Karpas-422 (cell line): ENCODE measurements around the gene CNOT4. TPM values are rescaled to one million over a fixed set of nuclear protein-coding genes. Genes with fewer than 3 reads are reported as not detected.
"Not testable (repeated sequence)": the region's sequence is repeated elsewhere in the genome, so short reads cannot be mapped to it uniquely, and the experiment has no call there.

Experiments
- DNase-seq: peaks from one replicate; pipeline ENCODE4 v3.0.0-alpha.2; 2015
- H2AFZ ChIP-seq: fragments of 200-600 bp; sonication (generic); 2 replicates; pipeline ENCODE4 v1.6.1; 2014; ENCODE audit warnings: antibody characterized with exemption, low read length, mixed read lengths
- H3K27ac ChIP-seq: fragments of 200-600 bp; sonication (generic); 2 replicates; pipeline ENCODE4 v1.5.1; 2014; ENCODE audit warnings: mild to moderate bottlenecking, low read length, moderate library complexity
- H3K27me3 ChIP-seq: fragments of 200-600 bp; sonication (generic); 2 replicates; pipeline ENCODE4 v1.6.1; 2014; ENCODE audit warnings: low read length, mixed read lengths
- H3K36me3 ChIP-seq: fragments of 200-600 bp; sonication (generic); 2 replicates; pipeline ENCODE4 v1.6.1; 2014; ENCODE audit warnings: low read length, mixed read lengths; ENCODE audit not compliant: insufficient read depth
- H3K4me1 ChIP-seq: fragments of 200-600 bp; sonication (generic); 2 replicates; pipeline ENCODE4 v1.6.1; 2014; ENCODE audit warnings: mild to moderate bottlenecking, low read length, mixed read lengths
- H3K4me2 ChIP-seq: fragments of 200-600 bp; sonication (generic); 2 replicates; pipeline ENCODE4 v1.6.1; 2014; ENCODE audit warnings: low read length, low read depth, mild to moderate bottlenecking; ENCODE audit not compliant: poor library complexity, severe bottlenecking
- H3K4me3 ChIP-seq: fragments of 200-600 bp; sonication (generic); 2 replicates; pipeline ENCODE4 v1.5.1; 2014; ENCODE audit warnings: mild to moderate bottlenecking, antibody characterized with exemption, low read length, mixed read lengths
- H3K79me2 ChIP-seq: fragments of 200-600 bp; sonication (generic); 2 replicates; pipeline ENCODE4 v1.6.1; 2014; ENCODE audit warnings: mild to moderate bottlenecking, low read length, mixed read lengths
- H3K9ac ChIP-seq: fragments of 200-600 bp; sonication (generic); 2 replicates; pipeline ENCODE4 v1.6.0; 2014; ENCODE audit warnings: low read length
- H3K9me2 ChIP-seq: fragments of 200-600 bp; sonication (generic), shearing (Covaris generic); replicated peaks from 2 replicates; pipeline ENCODE4 v1.6.0; 2014; ENCODE audit warnings: mild to moderate bottlenecking, low read length, moderate library complexity; ENCODE audit not compliant: insufficient read depth
- H3K9me3 ChIP-seq: fragments of 300-700, 200-600 bp; sonication (generic); 2 replicates; pipeline ENCODE4 v1.6.1; 2014; ENCODE audit warnings: low read length, mixed read lengths
- H4K20me1 ChIP-seq: fragments of 200-600 bp; sonication (generic); 2 replicates; pipeline ENCODE4 v1.6.1; 2014; ENCODE audit warnings: mild to moderate bottlenecking, antibody characterized with exemption, low read length, low read depth; ENCODE audit not compliant: insufficient read depth
- total RNA-seq: library from RNA; depleted of rRNA; stranded (reverse); fragments of >200 nt; shearing (Covaris generic); gene quantifications from 2 replicates; pipeline ENCODE4 v1.2.3, GENCODE V29; 2014; ENCODE audit warnings: low replicate concordance

The CNOT4 gene
- total RNA-seq, 1 experiment from 2014 or later = 25.9 TPM

DNA sequence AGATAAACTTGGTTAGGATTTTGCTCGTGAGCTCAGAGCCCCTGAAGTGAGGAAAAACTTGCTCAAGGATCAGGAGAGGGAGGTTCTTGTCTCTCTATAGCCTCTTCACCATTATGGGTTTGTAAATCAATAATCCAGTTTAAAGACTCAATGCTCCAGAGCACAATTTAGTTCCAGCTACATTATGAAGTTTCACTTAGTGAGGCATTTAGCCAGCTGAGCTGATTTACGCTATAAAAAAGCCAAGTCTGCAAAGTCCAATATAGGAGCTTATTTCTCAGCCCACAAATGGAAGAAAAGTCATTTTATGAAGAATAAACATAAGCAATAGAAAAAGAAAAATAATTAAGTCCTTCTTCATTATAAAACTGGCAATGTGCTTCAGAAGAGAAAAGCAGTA is 145.7 kb downstream of the CNOT4 start:
- H3K4me3 ChIP-seq = no peak overlapping the region
- H3K4me1 ChIP-seq = no peaks in the 10 kb centered on the region
- no peak overlapping the region for H2AFZ ChIP-seq
- no peak overlapping the region for H3K4me2 ChIP-seq
- no peak overlapping the region for H3K27ac ChIP-seq
- no peak for DNase-seq
- 0 out of 2 replicates have a peak, but pooled peaks cover 3% of the 10 kb centered on the region for H3K79me2 ChIP-seq
- H3K9ac ChIP-seq = no peak overlapping the region
- no peaks in the 10 kb centered on the region for H3K9me2 ChIP-seq
- peaks cover 24% of the 10 kb centered on the region for H3K36me3 ChIP-seq
- H3K9me3 ChIP-seq = no peaks in the 10 kb centered on the region
- no peaks in the 10 kb centered on the region for H3K27me3 ChIP-seq
- no peaks in the 10 kb centered on the region for H4K20me1 ChIP-seq

DNA sequence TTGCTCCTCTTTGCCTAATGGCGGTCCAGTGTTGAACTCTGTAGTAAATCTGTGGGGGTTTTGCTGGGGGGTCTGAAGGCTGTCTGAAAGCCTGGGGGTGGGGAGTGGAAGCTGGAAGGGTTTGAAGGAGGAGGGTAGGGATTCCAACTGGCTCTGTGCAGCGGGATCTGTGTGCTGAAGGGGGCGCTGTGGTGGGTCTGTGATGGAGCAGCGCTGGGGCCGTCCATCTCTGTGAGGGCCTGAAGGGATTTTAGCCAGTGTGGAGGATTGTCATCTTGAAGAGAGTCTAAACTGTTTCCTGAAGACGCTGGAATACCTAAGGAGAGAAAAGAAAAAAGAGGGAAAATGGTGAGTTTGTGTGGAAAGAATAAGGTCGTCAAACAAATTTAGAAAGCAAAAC is 147.0 kb downstream of the CNOT4 start:
- DNase-seq = no peak
- no peaks in the 10 kb centered on the region for H3K79me2 ChIP-seq
- no peak overlapping the region for H3K27ac ChIP-seq
- H3K27me3 ChIP-seq = no peaks in the 10 kb centered on the region
- no peak overlapping the region for H2AFZ ChIP-seq
- no peak overlapping the region for H3K4me2 ChIP-seq
- H3K9me2 ChIP-seq = no peaks in the 10 kb centered on the region
- no peak overlapping the region for H3K9ac ChIP-seq
- H3K9me3 ChIP-seq = no peaks in the 10 kb centered on the region
- no peaks in the 10 kb centered on the region; the same call in 1 of the 2 replicates for H4K20me1 ChIP-seq
- H3K4me1 ChIP-seq = peaks cover 7% of the 10 kb centered on the region
- H3K36me3 ChIP-seq = peaks cover 24% of the 10 kb centered on the region
- H3K4me3 ChIP-seq = no peak overlapping the region

DNA sequence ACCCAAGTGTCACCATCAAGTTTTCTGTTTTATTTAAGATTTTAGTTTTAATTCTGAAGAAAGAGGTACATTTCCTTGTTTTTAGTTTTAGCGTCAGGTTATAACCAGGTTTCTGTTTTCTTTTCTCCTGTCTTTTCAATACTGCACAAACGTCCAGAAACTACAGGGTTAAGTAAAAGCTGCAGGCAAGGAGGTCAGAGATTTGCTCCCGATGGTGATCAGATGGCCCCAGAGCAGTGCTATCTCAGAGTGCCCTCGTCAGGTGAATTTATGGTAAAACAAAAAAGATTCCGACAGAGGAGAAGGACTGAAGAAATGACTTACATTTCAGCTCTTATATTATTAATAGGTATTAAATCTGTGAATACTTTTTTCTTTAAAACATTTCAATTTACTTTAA is 148.1 kb downstream of the CNOT4 start:
- H3K9me2 ChIP-seq = no peaks in the 10 kb centered on the region
- H3K9me3 ChIP-seq = no peaks in the 10 kb centered on the region
- H3K79me2 ChIP-seq = no peaks in the 10 kb centered on the region
- H3K4me2 ChIP-seq = no peak overlapping the region
- H3K9ac ChIP-seq = no peak overlapping the region
- H3K36me3 ChIP-seq = peaks cover 24% of the 10 kb centered on the region
- no peaks in the 10 kb centered on the region for H3K27me3 ChIP-seq
- H3K4me1 ChIP-seq = peaks cover 18% of the 10 kb centered on the region
- no peak overlapping the region for H3K27ac ChIP-seq
- no peak for DNase-seq
- no peak overlapping the region for H3K4me3 ChIP-seq
- no peaks in the 10 kb centered on the region; the same call in 1 of the 2 replicates for H4K20me1 ChIP-seq
- H2AFZ ChIP-seq = no peak overlapping the region

DNA sequence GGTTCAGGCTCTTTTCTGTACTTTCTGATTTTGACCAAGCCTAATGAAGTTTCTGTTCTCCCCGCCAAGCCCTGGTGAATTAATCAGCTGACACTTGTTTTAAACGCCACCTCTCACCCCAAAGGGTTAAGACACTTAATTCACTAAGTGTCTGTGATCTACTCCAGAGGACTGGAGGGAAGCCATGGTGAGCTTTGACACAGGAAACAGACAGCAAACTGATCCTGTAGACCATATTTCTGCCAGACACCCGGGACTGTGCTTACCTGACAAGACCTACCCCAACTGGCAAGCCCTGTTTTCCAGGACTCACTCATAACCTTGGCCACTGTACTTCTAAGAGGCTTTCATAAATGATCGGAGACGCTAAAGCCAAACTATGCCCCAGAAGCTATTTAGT is 150.3 kb downstream of the CNOT4 start:
- H3K36me3 ChIP-seq = peaks cover 24% of the 10 kb centered on the region
- no peak overlapping the region for H2AFZ ChIP-seq
- no peak overlapping the region for H3K9ac ChIP-seq
- no peak overlapping the region for H3K4me2 ChIP-seq
- no peaks in the 10 kb centered on the region for H3K9me2 ChIP-seq
- no peaks in the 10 kb centered on the region; the same call in 1 of the 2 replicates for H4K20me1 ChIP-seq
- no peaks in the 10 kb centered on the region for H3K79me2 ChIP-seq
- no peak overlapping the region for H3K4me3 ChIP-seq
- DNase-seq = no peak
- peaks cover 20% of the 10 kb centered on the region for H3K4me1 ChIP-seq
- H3K27me3 ChIP-seq = no peaks in the 10 kb centered on the region
- no peaks in the 10 kb centered on the region for H3K9me3 ChIP-seq
- no peak overlapping the region for H3K27ac ChIP-seq

DNA sequence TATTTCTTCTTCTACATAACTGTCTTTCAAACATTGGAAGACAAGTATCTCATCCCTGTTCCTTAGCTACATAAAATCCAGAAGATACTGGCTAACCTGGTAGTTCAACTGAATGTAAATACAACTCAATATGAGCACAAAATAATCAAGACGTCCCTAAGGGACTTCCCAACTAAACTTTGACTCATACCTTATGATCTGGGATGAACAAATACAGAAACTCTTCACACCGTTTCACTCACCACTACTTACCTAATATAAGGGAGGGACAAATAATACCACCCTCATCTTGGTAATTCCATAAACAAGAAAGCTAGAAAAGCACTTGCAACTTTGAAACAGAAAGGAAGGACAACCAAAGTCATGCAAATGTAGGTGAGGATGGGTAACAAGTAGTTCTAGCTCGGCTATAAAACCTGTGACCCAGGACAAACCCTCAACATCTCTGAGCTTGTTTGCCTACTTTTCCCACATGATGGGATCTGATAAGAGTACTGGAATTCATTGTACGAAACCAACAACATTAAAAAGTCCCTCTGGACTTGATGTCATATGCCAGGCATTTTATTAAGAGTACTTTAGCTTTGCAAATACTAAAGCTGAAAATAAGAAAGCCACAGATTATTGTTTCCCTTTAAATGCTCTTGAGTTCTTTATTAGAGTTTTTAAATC is 154.4 kb downstream of the CNOT4 start:
- peaks cover 20% of the 10 kb centered on the region for H3K4me1 ChIP-seq
- H3K4me2 ChIP-seq = no peak overlapping the region
- H3K27me3 ChIP-seq = no peaks in the 10 kb centered on the region
- no peak for DNase-seq
- H3K27ac ChIP-seq = no peak overlapping the region
- H3K79me2 ChIP-seq = no peaks in the 10 kb centered on the region
- no peaks in the 10 kb centered on the region for H3K36me3 ChIP-seq
- no peaks in the 10 kb centered on the region for H3K9me3 ChIP-seq
- H3K4me3 ChIP-seq = no peak overlapping the region
- no peak overlapping the region for H3K9ac ChIP-seq
- H2AFZ ChIP-seq = no peak overlapping the region
- H4K20me1 ChIP-seq = no peaks in the 10 kb centered on the region; the same call in 1 of the 2 replicates
- H3K9me2 ChIP-seq = no peaks in the 10 kb centered on the region

DNA sequence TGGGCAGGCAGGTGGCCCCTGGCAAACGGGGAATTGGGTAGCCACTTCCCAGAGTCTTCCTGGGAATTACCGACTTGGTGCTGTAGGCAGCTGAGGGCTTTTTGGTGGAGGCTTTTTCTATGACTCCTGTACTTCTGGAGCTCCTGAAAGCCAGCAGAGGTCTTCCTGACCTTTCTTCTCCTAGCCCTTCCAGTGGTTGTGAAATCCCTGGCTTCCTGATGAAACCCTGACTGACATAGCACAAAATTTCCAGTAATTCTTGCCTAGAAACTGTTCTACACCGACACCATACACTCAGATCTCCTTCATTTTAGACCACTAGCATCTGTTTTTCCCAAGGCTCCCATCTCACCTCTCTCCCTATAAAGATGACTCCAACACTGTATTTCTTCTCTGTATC is 156.1 kb downstream of the CNOT4 start:
- H3K4me1 ChIP-seq = peaks cover 20% of the 10 kb centered on the region
- no peak overlapping the region for H3K4me3 ChIP-seq
- no peaks in the 10 kb centered on the region for H3K9me3 ChIP-seq
- no peaks in the 10 kb centered on the region; the same call in 1 of the 2 replicates for H4K20me1 ChIP-seq
- no peaks in the 10 kb centered on the region for H3K79me2 ChIP-seq
- no peak overlapping the region for H2AFZ ChIP-seq
- no peak for DNase-seq
- H3K36me3 ChIP-seq = no peaks in the 10 kb centered on the region
- no peak overlapping the region for H3K27ac ChIP-seq
- H3K27me3 ChIP-seq = no peaks in the 10 kb centered on the region
- H3K4me2 ChIP-seq = no peak overlapping the region
- H3K9me2 ChIP-seq = no peaks in the 10 kb centered on the region
- no peak overlapping the region for H3K9ac ChIP-seq

DNA sequence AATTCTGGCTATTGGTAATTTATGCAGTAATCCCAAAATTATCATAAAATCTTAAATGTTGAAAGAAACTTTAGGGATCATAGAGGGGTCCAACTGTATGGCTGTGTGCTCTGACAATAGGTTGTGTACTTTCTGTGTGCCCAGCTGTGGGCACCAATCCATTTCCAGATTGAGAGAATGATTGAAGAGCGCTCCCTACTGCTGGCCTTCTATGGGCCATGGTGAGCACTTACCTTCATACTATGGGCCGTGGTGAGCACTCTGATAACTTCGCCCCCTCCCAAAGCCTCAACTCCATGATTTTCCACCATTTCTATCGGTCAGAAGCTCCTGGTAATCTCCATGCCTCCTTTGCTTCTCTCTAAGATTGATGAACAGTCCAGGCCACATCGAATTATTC is 157.6 kb downstream of the CNOT4 start:
- Histone ChIP-seq H3K27ac (no peak overlapping the region), H3K4me2 (no peak overlapping the region), H3K4me1 (peaks cover 7% of the 10 kb centered on the region), H3K27me3 (no peaks in the 10 kb centered on the region), H3K9me2 (no peaks in the 10 kb centered on the region), H3K36me3 (no peaks in the 10 kb centered on the region), H3K4me3 (no peak overlapping the region), H3K9ac (no peak overlapping the region), H2AFZ (no peak overlapping the region), H3K79me2 (no peaks in the 10 kb centered on the region), H4K20me1 (no peaks in the 10 kb centered on the region), H3K9me3 (no peaks in the 10 kb centered on the region)
- no peak for DNase-seq

DNA sequence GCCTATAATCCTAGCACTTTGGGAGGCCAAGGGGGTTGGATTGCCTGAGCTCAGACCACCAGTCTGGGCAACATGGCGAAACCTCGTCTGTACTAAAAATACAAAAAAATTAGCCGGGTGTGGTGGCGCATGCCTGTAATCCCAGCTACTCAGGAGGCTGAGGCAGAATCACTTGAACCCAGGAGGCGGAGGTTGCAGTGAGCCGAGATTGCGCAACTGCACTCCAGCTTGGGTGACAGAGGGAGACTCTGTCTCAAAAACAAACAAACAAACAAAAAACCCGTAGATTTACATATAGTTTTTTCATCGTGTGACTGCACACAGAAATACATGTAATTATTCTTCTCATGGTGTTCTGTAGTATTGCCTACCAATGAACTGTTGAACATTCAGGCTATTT is 158.8 kb downstream of the CNOT4 start:
- not testable (repeated sequence) for H3K79me2 ChIP-seq, H3K9me2 ChIP-seq, H3K4me1 ChIP-seq, H2AFZ ChIP-seq, DNase-seq, H3K9me3 ChIP-seq, H3K4me3 ChIP-seq, H3K36me3 ChIP-seq, H3K9ac ChIP-seq, H3K27ac ChIP-seq, H3K27me3 ChIP-seq, H4K20me1 ChIP-seq, H3K4me2 ChIP-seq
